K562 (cell line): ENCODE results near the gene TMEM150A. TPM values are rescaled to one million over a fixed set of nuclear protein-coding genes. Genes with fewer than 3 reads are reported as not detected.

ENCODE experiments used
- CTBP1 ChIP-seq: fragments of 450-650 bp; IDR thresholded peaks from 2 replicates; pipeline ENCODE4 v1.6.1; 2016; ENCODE audit warnings: borderline replicate concordance
- CXXC5 ChIP-seq: fragments of 250-450 bp; sonication (Bioruptor Pico); IDR thresholded peaks from 2 replicates; pipeline ENCODE4 v1.8.0; 2022; ENCODE audit warnings: inconsistent platforms, mild to moderate bottlenecking, moderate library complexity
- E2F4 ChIP-seq: sonication (generic); formaldehyde crosslinking; IDR thresholded peaks from 2 replicates; pipeline ENCODE4 v1.8.0; 2022; ENCODE audit warnings: mild to moderate bottlenecking, low read depth, missing genetic modification reagents
- ETS1 ChIP-seq: conservative IDR thresholded peaks from 2 replicates; pipeline ENCODE4 v1.6.1; 2011; ENCODE audit warnings: low read depth, mild to moderate bottlenecking, low read length; ENCODE audit not compliant: control insufficient read depth
- ETV6 ChIP-seq, 3 experiments: fragments of 150-350 bp in 1 of 3; sonication (generic) in 1 of 3; formaldehyde crosslinking in 1 of 3; IDR thresholded peaks; 2 replicates each; pipeline versions ENCODE4 v1.6.1 to v1.8.0; 2014 to 2022; ENCODE audit warnings: borderline replicate concordance in 2 of 3, low read depth in 2 of 3, antibody characterized with exemption in 1 of 3, low read length in 1 of 3, mild to moderate bottlenecking in 1 of 3, missing genetic modification reagents in 1 of 3
- FOXJ3 ChIP-seq: sonication (generic); formaldehyde crosslinking; IDR thresholded peaks from 2 replicates; pipeline ENCODE4 v1.4.0; 2020; ENCODE audit warnings: mild to moderate bottlenecking, missing genetic modification reagents
- KDM5B ChIP-seq: fragments of 200-600 bp; sonication (generic); IDR thresholded peaks from 2 replicates; pipeline ENCODE4 v1.6.1; 2012; ENCODE audit warnings: low read depth, mild to moderate bottlenecking, moderate library complexity, low read length, control low read depth, inconsistent platforms; ENCODE audit not compliant: insufficient replicate concordance
- KLF1 ChIP-seq: fragments of 450-650 bp; IDR thresholded peaks from 2 replicates; pipeline ENCODE4 v1.6.1; 2016; ENCODE audit warnings: missing genetic modification characterization, missing compliant biosample characterization
- MBD2 ChIP-seq: sonication (generic); IDR thresholded peaks from 2 replicates; pipeline ENCODE4 v1.6.1; 2016; ENCODE audit warnings: low read depth, borderline replicate concordance
- MNT ChIP-seq, 2 experiments: fragments of 450-650 bp; conservative IDR thresholded peaks; 2 replicates each; pipeline ENCODE4 v1.6.1; 2017; ENCODE audit warnings: mild to moderate bottlenecking in 2 of 2, moderate library complexity in 2 of 2
- MTA3 ChIP-seq: fragments of 450-650 bp; formaldehyde crosslinking; IDR thresholded peaks from 2 replicates; pipeline ENCODE4 v1.6.1; 2017; ENCODE audit warnings: mild to moderate bottlenecking, borderline replicate concordance
- NFIX ChIP-seq: fragments of 250-450 bp; sonication (Bioruptor Pico); IDR thresholded peaks from 2 replicates; pipeline ENCODE4 v1.4.0; 2020; ENCODE audit warnings: low read depth, mild to moderate bottlenecking, moderate library complexity
- NR2C1 ChIP-seq, 2 experiments: fragments of 450-650 bp; IDR thresholded peaks; 2 replicates each; pipeline ENCODE4 v1.6.1; 2017; ENCODE audit warnings: mild to moderate bottlenecking in 2 of 2, antibody characterized with exemption in 1 of 2, inconsistent platforms in 1 of 2, missing compliant biosample characterization in 1 of 2, missing genetic modification characterization in 1 of 2
- ZBTB7A ChIP-seq: IDR thresholded peaks from 2 replicates; pipeline ENCODE4 v1.6.1; 2011; ENCODE audit warnings: low read depth, mild to moderate bottlenecking, low read length, moderate library complexity, borderline replicate concordance; ENCODE audit not compliant: control insufficient read depth
- ZNF311 ChIP-seq: fragments of 250-450 bp; sonication (Bioruptor Pico); IDR thresholded peaks from 2 replicates; pipeline ENCODE4 v1.4.0; 2020; ENCODE audit warnings: mild to moderate bottlenecking, moderate library complexity
- ZNF609 ChIP-seq: sonication (generic); formaldehyde crosslinking; IDR thresholded peaks from 2 replicates; pipeline ENCODE4 v1.8.1; 2023; ENCODE audit warnings: missing genetic modification reagents, mild to moderate bottlenecking, borderline replicate concordance
- polyA plus RNA-seq, 8 experiments: library from polyadenylated mRNA; depleted of rRNA in 4 of 8; stranded (reverse) in 5 of 8; unstranded in 3 of 8; fragments of >200 nt; fragmentation: Nextera tagmentation in 2 of 8; fragmentation: Illumina TruSeq in 1 of 8; extraction: Ambion mirVana in 2 of 8; extraction: Trizol in 1 of 8; gene quantifications; 2 replicates each; pipeline versions ENCODE4 v1.2.1 to v1.2.3, GENCODE V29; 2011 to 2014; ENCODE audit warnings: inconsistent platforms in 1 of 8, missing spikeins in 1 of 8
- total RNA-seq, 7 experiments: library from RNA; depleted of rRNA in 6 of 7; stranded (reverse); fragments of >200 nt in 6 of 7; fragmentation: Illumina TruSeq in 2 of 7; extraction: Trizol in 2 of 7; gene quantifications; 2 replicates each; pipeline versions ENCODE4 v1.2.1 to v1.2.3, GENCODE V29; 2011 to 2021; ENCODE audit warnings: low replicate concordance in 1 of 7

TMEM150A gene
- total and polyA plus RNA-seq, 9 of the 15 experiments (the other 6 are each of a cell fraction or from before 2014, with no cell fraction given), result 3.9 to 17.1 (median 8.4) TPM

GRCh38 chr2:85602476-85603234 is at the start of gene TMEM150A (continued):
- peak; percentile 67; the same call in 1 of the 2 replicates for TF ChIP-seq ZBTB7A
- no peak for TF ChIP-seq FOXJ3 (CRISPR knock-in tag)
- no peak for TF ChIP-seq ZNF609 (CRISPR knock-in tag)
- TF ChIP-seq ETS1, result peak; percentile 97
- no peak for TF ChIP-seq NR2C1 (IDR thresholded peaks at IDR 0.05)
- 0 out of 2 replicates have a peak, but pooled peaks have one; percentile 9 for TF ChIP-seq NR2C1 (tag; IDR thresholded peaks at IDR 0.05)
- peak; percentile 81 for TF ChIP-seq CTBP1
- 0 out of 2 replicates have a peak, but pooled peaks have one; percentile 55 for TF ChIP-seq KLF1 (tag)
- no peak for TF ChIP-seq ETV6 (IDR thresholded peaks at IDR 0.05; ENCODE audit: borderline replicate concordance in 1 of 2, low read depth in 2 of 2, low read length in 1 of 2)
- no peak for TF ChIP-seq ETV6 (CRISPR knock-in tag; IDR thresholded peaks at IDR 0.05; ENCODE audit: borderline replicate concordance)
- no peak for TF ChIP-seq NFIX (CRISPR knock-in tag)
- peak; percentile 96 to 99 for TF ChIP-seq MNT (conservative IDR thresholded peaks at IDR 0.05)
- peak; percentile 90; the same call in 1 of the 2 replicates for TF ChIP-seq MTA3
- peak; percentile 17 for TF ChIP-seq KDM5B
- 0 out of 2 replicates have a peak, but pooled peaks have one; percentile 25 for TF ChIP-seq E2F4 (CRISPR knock-in tag)
- TF ChIP-seq CXXC5 (CRISPR knock-in tag), result peak; percentile 90
- TF ChIP-seq ZNF311 (CRISPR knock-in tag), result no peak
- 0 out of 2 replicates have a peak, but pooled peaks have one; percentile 20 for TF ChIP-seq MBD2
